GM21825 (cell line): ENCODE data around the gene NEK1.
"Not testable (repeated sequence)": the region's sequence is repeated elsewhere in the genome, so short reads cannot be mapped to it uniquely, and the experiment has no call there.

ENCODE experiments used
- ATAC-seq: cut with Tn5 transposase; IDR thresholded peaks from one replicate; pipeline ENCODE4 v1.9.1; 2021; ENCODE audit warnings: mild to moderate bottlenecking, moderate library complexity; ENCODE audit not compliant: unreplicated experiment

NEK1 gene

GRCh38 chr4:169601016-169601771 is 11.2 kb downstream of the NEK1 start:
- no peak for ATAC-seq

GRCh38 chr4:169594560-169595195 is 17.7 kb downstream of the NEK1 start:
- no peak for ATAC-seq

- ATAC-seq: no peak
Observed at GRCh38 chr4:169593050-169593560, 19.3 kb downstream of the NEK1 start.

- ATAC-seq: no peak
Observed at GRCh38 chr4:169583563-169583962, 28.8 kb downstream of the NEK1 start.

GRCh38 chr4:169582706-169583105 is 29.7 kb downstream of the NEK1 start:
- ATAC-seq: no peak

GRCh38 chr4:169582203-169582602 is 30.2 kb downstream of the NEK1 start:
- ATAC-seq: peak; percentile 93

GRCh38 chr4:169573889-169574288 is 38.5 kb downstream of the NEK1 start:
- ATAC-seq: peak; percentile 69

- ATAC-seq: no peak
Observed at GRCh38 chr4:169571435-169571834, 40.9 kb downstream of the NEK1 start.

GRCh38 chr4:169571012-169571411 is 41.4 kb downstream of the NEK1 start:
- ATAC-seq: not testable (repeated sequence)

GRCh38 chr4:169570266-169570665 is 42.1 kb downstream of the NEK1 start:
- not testable (repeated sequence) for ATAC-seq

- not testable (repeated sequence) for ATAC-seq
Observed at GRCh38 chr4:169569188-169569587, 43.2 kb downstream of the NEK1 start.

- ATAC-seq: no peak
Observed at GRCh38 chr4:169567916-169568315, 44.5 kb downstream of the NEK1 start.

GRCh38 chr4:169566021-169566818 is 46.2 kb downstream of the NEK1 start:
- ATAC-seq: peak; percentile 79

GRCh38 chr4:169565606-169566005 is 46.8 kb downstream of the NEK1 start:
- ATAC-seq: no peak

GRCh38 chr4:169557061-169557636 is 55.2 kb downstream of the NEK1 start:
- ATAC-seq: no peak

- ATAC-seq: not testable (repeated sequence)
Observed at GRCh38 chr4:169546548-169546947, 65.8 kb downstream of the NEK1 start.

GRCh38 chr4:169540774-169541173 is 71.6 kb downstream of the NEK1 start:
- ATAC-seq: no peak

GRCh38 chr4:169530048-169530447 is 82.3 kb downstream of the NEK1 start:
- no peak for ATAC-seq

GRCh38 chr4:169523796-169524195 is 88.6 kb downstream of the NEK1 start:
- no peak for ATAC-seq

- ATAC-seq: no peak
Observed at GRCh38 chr4:169510617-169511016, 101.8 kb downstream of the NEK1 start.

- ATAC-seq: no peak
Observed at GRCh38 chr4:169506903-169507302, 105.5 kb downstream of the NEK1 start.
